ENCODE results near the gene LUZP2.

- TF ChIP-seq ZNF274 (IDR thresholded peaks at IDR 0.05; ENCODE audit: low read depth, low read length) (no peak), YY1 (IDR thresholded peaks at IDR 0.05; ENCODE audit: insufficient read depth, insufficient read length) (no peak)
These were observed 438.0 kb downstream of the LUZP2 start for GRCh38 chr11:24934733-24935439.
